SH-SY5Y (cell line): ENCODE measurements around the gene FOSB.

Experiments used
- GATA2 ChIP-seq: IDR thresholded peaks from 2 replicates; pipeline ENCODE4 v1.6.1; 2011; ENCODE audit warnings: mild to moderate bottlenecking, low read depth, low read length
- GATA3 ChIP-seq: IDR thresholded peaks from 2 replicates; pipeline ENCODE4 v1.6.1; 2011; ENCODE audit warnings: low read depth, mild to moderate bottlenecking, low read length, moderate library complexity

Gene FOSB

GRCh38 chr19:45524575-45525129, 56.9 kb downstream of the FOSB start:
- no peak for TF ChIP-seq GATA2
- no peak for TF ChIP-seq GATA3
